SK-N-DZ (cell line): ENCODE results near the gene GVQW3.

Experiments
- DNase-seq: peaks from one replicate; pipeline ENCODE4 v3.0.0-alpha.2; 2015; ENCODE audit warnings: low spot score
- small RNA-seq, 2 experiments: library from RNA; depleted of rRNA; stranded (forward); fragments of <200 nt; gene quantifications; one replicate each; pipeline ENCODE3, GENCODE V24; 2014

Gene GVQW3

DNA sequence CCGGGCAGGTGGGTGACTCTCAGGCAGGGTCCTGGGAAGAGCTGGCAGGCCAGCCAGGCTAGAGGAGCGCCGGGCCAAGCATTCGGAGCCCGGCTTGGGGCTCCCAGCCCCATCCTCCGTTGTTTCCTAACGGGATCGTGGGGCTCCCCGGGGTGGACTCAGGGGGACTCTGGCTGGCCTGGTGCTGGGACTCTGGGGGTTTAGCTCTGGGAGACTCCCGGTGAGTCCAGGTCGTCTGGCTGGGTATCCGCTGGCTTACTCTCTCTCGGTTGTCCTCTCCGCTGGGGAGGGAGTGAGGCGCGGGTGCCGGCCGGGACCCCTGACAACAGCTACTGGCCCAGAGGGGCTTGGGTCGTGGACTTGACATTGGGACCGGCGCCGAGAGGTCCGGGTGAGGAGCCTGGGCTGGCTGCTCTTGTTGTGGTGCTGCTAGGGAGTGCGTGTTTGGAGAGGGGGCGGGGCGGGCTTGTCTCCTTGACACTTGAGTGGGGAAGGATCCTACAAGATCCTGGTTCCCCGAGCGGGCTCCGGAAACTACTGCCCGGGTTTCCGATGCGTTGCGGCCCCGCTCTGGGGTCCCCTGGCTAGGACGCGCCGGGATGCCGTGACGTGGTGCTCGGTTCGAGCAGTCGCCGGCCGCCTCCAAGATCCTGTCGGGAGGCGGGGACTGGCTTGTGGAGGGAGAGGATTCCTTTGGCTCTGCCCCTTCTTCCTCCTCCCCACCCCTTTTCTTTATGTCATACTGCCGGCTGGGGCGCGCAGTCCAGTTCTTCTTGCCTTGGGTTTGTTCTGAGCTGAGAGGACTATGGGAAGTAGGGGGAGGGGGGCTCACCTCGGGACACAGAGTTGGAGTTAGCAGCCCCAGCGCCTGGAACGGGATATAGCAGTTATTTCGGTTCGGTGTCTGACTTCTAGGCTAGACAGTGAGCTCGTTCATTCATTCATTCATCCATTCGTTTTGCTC lies 64.3 kb downstream of the GVQW3 start:
- peak; percentile 85 for DNase-seq

DNA sequence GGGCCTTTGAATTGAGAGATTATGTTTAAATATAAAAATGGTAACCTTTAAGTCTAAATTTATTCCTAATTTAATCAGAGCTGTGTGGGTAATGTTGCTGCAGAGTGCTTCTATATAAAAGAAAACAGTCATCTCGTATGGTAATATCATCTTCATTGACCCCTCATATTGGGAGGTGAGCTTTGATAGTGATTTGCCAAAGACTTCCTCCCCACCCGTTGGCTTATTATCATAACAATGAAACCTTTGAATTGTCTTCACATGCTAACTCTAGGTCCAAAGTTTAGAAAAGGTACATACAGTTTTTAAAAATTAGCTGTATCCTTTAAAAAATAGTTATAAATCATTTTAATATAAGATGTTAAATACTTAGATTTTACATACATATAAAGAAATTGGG lies 67.4 kb downstream of the GVQW3 start:
- no peak for DNase-seq

DNA sequence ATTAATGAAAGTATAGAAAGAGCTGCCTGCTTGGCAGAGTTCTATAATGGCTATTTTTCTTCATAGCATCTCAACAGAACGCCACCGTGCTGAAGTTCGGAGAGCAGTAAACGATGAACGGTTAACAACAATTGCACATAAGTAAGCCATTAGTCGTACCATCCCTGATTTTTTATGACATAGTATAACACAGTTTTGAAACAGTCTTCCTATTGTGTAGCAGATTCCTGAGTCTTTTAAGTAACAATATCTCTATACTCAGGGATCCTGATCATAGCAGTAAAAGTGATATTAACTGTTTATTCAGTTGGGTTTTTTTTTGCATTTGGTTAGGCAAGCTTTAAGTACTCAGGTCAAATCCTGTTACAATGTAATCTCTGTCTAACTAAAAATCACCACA lies 72.1 kb downstream of the GVQW3 start:
- DNase-seq: no peak

DNA sequence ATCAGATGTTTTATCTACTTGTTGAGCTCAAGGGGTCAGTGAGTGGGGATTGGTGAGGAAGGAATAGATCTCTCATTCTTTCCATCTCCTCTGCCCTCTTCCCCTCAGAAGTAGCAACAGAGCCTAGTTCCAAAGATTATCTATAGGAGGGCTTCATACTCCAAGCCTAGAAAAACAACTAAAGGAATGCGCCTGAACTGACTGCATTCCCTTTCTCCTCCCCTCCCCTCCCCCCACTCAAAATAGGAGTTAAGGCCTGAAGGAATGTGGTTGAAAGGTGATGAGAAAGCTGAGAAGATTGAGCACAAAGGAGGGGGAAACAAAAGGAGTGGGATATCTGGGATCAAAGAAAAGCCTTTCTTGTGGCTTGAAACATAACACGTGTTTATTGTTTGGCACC lies 74.2 kb downstream of the GVQW3 start:
- no peak for DNase-seq

DNA sequence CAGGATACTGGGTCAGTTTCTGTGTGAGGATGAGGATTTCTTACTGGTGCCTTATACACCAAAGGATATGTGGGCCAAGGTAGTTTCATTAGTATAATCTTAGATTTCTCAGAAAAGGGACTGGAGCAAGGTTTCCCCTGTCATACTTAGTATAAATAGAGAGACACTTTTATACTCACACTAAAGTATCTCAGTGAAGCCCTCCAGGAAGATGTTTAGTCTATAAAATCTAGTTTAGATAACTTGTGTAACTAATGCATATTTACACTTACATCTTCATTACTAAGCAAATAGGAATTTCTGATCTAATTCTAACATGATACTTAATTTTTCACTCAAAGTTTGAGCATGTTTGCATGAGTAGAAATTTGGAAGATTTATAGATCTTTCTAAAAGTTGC lies 74.8 kb downstream of the GVQW3 start:
- no peak for DNase-seq

DNA sequence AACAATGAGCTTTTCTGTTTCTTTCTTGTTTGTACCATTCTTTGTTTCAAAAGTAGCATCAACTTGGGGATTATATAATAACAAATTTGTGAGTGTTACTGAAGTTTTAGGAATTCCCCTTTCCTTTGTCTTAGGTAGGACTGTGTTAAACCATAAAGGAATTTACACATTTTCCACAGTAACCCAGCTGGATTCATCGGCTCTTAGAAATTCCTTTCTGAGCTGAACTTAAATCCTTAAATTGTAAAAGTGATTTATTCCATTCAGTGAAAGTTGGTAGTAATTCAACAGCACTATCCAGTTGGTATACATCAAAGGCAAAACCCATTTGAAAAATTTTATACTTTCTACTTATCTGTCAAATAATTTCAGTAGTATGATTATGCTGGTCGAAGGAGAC lies 75.4 kb downstream of the GVQW3 start:
- DNase-seq: no peak

Small RNA genes lying within 50 kb of the gene (small RNA-seq; reads per million reads assigned to genes)
- 0 reads per million in 2 experiments for gene RF00019
